Type B pancreatic cell (in vitro differentiated cells): ENCODE results near the gene SCN8A. TPM values are rescaled to one million over a fixed set of nuclear protein-coding genes. Genes with fewer than 3 reads are reported as not detected.

ENCODE experiments used
- DNase-seq: peaks from one replicate; pipeline ENCODE4 v3.0.0; 2021; ENCODE audit warnings: mixed read lengths; ENCODE audit not compliant: unreplicated experiment; ENCODE audit errors: extremely low spot score
- H3K27ac Mint-ChIP-seq: 2 replicates; pipeline ENCODE4 v1.8.0; 2021; ENCODE audit warnings: mild to moderate bottlenecking, mixed read lengths
- H3K27me3 Mint-ChIP-seq: 2 replicates; pipeline ENCODE4 v1.8.0; 2021; ENCODE audit warnings: mixed read lengths
- H3K36me3 Mint-ChIP-seq: 2 replicates; pipeline ENCODE4 v1.8.0; 2021; ENCODE audit warnings: mixed read lengths
- H3K4me1 Mint-ChIP-seq: one replicate; pipeline ENCODE4 v1.8.0; 2021; ENCODE audit warnings: mixed read lengths; ENCODE audit not compliant: unreplicated experiment
- H3K4me3 Mint-ChIP-seq: 2 replicates; pipeline ENCODE4 v1.8.0; 2021; ENCODE audit warnings: mild to moderate bottlenecking, mixed read lengths
- H3K9me3 Mint-ChIP-seq: 2 replicates; pipeline ENCODE4 v1.8.0; 2021; ENCODE audit warnings: mixed read lengths
- CTCF ChIP-seq: fragments of 200-600 bp; sonication (generic); conservative IDR thresholded peaks from 2 replicates; pipeline ENCODE4 v1.5.0; 2021; ENCODE audit warnings: antibody characterized with exemption, mild to moderate bottlenecking
- total RNA-seq: library from RNA; stranded (reverse); gene quantifications from 2 replicates; pipeline ENCODE4 v1.2.1, GENCODE V29; 2021; ENCODE audit warnings: low replicate concordance

SCN8A gene
- total RNA-seq, 1 donor from 2014 or later, result 3.9 TPM

- Mint-ChIP-seq H3K27me3 (peaks cover 5% of the 10 kb centered on the region), H3K36me3 (peaks cover 5% of the 10 kb centered on the region), H3K4me1 (peaks cover 15% of the 10 kb centered on the region), H3K4me3 (peak overlapping the region; percentile 11), H3K27ac (no peak overlapping the region), H3K9me3 (no peaks in the 10 kb centered on the region)
- no peak for DNase-seq
- no peak for TF ChIP-seq CTCF
These were observed 230.6 kb downstream of the SCN8A start for GRCh38 chr12:51821440-51822260.

DNA sequence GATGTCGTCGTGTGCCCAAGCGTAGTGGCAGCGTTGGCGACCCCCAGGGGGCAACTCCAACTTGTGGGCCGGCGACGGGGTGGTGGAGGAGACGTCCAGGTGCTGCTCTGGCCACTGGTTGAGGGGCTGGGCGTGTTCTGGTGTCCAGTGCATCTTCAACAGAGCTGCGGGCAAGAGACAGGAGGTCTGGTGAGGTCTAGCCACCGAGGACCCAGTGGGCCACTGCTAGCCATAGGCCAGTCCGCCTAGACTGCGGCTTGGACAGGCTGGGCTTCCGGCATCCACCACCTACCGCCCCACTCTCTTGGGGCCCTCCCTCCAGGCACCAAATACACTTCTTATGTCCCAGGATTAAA, 231.2 kb downstream of the SCN8A start:
- peak overlapping the region; percentile 11 for H3K4me3 Mint-ChIP-seq
- DNase-seq, result no peak
- H3K27me3 Mint-ChIP-seq, result no peaks in the 10 kb centered on the region
- no peak for TF ChIP-seq CTCF
- peaks cover 15% of the 10 kb centered on the region for H3K4me1 Mint-ChIP-seq
- no peaks in the 10 kb centered on the region for H3K9me3 Mint-ChIP-seq
- peak overlapping the region; percentile 43 for H3K27ac Mint-ChIP-seq
- H3K36me3 Mint-ChIP-seq, result peaks cover 5% of the 10 kb centered on the region

GRCh38 chr12:51822956-51823355, 231.9 kb downstream of the SCN8A start:
- no peaks in the 10 kb centered on the region for H3K9me3 Mint-ChIP-seq
- no peaks in the 10 kb centered on the region for H3K27me3 Mint-ChIP-seq
- H3K36me3 Mint-ChIP-seq, result no peaks in the 10 kb centered on the region
- TF ChIP-seq CTCF, result no peak
- DNase-seq, result no peak
- H3K4me3 Mint-ChIP-seq, result peak overlapping the region; percentile 39
- H3K4me1 Mint-ChIP-seq, result peaks cover 16% of the 10 kb centered on the region
- H3K27ac Mint-ChIP-seq, result peak overlapping the region; percentile 43

DNA sequence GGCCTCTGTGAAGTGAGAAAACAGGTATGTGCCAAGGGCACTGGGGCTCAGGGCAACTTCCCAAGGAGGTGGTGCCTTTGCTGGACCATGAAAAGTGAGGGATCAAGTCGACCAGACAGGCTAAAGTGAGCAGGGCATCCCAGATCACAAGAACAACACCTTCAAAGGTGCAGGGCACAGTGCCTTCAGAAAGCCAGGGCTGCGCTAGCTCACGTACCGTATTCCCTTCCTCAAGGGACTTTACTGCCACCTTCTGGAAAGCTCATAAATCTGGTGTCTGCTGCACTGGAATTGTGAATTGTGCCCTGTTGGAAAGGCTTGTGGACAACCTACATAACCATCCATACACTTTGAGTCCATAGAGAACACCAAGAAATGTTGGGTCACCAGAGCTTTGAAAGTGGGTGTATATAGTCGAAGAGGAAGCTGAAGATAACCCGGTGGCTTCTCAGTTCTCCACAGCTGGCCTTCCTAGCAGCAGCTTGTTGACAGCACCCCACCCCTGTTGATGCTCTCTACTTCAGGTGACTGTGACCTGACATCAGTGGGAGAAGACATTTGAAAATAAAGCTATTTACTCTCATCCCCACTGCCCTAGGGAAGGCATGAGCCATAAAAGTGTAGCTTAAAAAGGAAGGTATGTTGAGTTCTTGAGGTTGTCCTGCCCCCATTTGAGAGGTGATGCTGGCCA, 233.0 kb downstream of the SCN8A start:
- TF ChIP-seq CTCF, result peak; percentile 64
- Mint-ChIP-seq H3K4me1 (peaks cover 26% of the 10 kb centered on the region), H3K9me3 (no peaks in the 10 kb centered on the region), H3K36me3 (no peaks in the 10 kb centered on the region), H3K27ac (peak overlapping the region; percentile 55), H3K27me3 (no peaks in the 10 kb centered on the region), H3K4me3 (no peak overlapping the region)
- DNase-seq, result no peak

DNA sequence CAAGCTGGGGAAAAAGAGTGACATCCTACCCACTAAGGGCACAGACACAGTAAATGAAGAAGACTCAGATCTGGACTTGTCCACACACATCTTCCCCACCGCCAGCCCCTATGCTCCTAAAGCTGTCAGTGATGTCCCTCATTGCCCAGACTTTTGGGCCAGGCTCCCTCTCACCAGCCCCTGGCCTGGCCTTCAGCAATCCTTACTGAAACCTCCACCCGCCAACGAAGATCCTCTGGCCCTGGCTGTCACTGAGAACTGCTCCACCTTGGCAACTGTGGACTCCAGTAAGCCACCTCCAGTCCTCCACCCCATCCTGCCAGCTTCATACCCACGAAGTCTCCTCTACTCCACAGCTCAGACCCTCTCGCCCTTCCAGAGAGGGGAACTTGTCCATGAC, 234.2 kb downstream of the SCN8A start:
- H3K27me3 Mint-ChIP-seq, result no peaks in the 10 kb centered on the region
- H3K9me3 Mint-ChIP-seq, result no peaks in the 10 kb centered on the region
- H3K36me3 Mint-ChIP-seq, result no peaks in the 10 kb centered on the region
- no peak overlapping the region for H3K27ac Mint-ChIP-seq
- no peak for TF ChIP-seq CTCF
- DNase-seq, result no peak
- H3K4me1 Mint-ChIP-seq, result peaks cover 22% of the 10 kb centered on the region
- no peak overlapping the region for H3K4me3 Mint-ChIP-seq
